ENCODE results near the gene TCHHL1.
A peak's percentile ranks its signal among the peaks of the same experiment; 100 is the strongest.

Gene TCHHL1

DNA sequence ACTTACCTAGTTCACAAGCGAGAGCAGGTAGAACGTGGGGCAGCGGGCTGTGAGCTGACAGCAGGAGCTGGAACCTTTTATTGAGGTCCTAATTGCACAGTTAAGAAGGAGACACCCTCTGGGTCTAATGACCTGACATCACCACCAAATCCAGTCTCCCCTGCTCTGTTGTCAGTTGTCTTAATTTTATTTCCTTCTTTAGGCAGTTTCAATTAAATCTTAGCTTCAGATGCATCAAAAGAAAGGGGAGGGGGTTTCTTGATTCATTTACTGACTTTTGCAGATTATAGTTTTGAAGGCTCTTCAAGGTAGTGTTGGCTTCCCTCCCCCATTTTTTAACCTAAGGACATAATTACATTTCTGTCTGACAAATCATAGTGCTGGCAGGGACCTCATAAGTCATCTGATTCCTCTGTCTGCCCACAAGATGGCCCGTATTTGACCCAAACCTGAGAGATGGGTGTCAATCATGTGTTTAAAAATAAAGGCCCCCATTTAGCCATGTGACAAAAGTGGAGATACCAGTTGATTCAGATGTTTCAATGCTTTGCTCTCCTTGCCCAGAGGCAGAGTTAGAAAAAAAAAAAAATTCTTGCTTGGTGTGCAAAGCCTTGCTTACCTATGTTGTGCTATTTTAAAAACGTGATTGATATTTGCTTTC is at the start of gene TCHHL1:
Gene TCHHL1, minus strand, starts transcription at position 51 of the 661 bp plus-strand sequence. CDS start 921 bp downstream, outside the sequence.
- DNase-seq (ENCODE audit: low read depth), result peak; percentile 14
- H3K4me3 ChIP-seq (ENCODE audit: low read length), result no peak within 1 kb of the TSS
- TF ChIP-seq, protein P1, sequence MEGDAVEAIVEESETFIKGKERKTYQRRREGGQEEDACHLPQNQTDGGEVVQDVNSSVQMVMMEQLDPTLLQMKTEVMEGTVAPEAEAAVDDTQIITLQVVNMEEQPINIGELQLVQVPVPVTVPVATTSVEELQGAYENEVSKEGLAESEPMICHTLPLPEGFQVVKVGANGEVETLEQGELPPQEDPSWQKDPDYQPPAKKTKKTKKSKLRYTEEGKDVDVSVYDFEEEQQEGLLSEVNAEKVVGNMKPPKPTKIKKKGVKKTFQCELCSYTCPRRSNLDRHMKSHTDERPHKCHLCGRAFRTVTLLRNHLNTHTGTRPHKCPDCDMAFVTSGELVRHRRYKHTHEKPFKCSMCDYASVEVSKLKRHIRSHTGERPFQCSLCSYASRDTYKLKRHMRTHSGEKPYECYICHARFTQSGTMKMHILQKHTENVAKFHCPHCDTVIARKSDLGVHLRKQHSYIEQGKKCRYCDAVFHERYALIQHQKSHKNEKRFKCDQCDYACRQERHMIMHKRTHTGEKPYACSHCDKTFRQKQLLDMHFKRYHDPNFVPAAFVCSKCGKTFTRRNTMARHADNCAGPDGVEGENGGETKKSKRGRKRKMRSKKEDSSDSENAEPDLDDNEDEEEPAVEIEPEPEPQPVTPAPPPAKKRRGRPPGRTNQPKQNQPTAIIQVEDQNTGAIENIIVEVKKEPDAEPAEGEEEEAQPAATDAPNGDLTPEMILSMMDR (IDR thresholded peaks at IDR 0.05; ENCODE audit: insufficient read depth, low read depth, low read length, missing control alignments), result no peak

DNA sequence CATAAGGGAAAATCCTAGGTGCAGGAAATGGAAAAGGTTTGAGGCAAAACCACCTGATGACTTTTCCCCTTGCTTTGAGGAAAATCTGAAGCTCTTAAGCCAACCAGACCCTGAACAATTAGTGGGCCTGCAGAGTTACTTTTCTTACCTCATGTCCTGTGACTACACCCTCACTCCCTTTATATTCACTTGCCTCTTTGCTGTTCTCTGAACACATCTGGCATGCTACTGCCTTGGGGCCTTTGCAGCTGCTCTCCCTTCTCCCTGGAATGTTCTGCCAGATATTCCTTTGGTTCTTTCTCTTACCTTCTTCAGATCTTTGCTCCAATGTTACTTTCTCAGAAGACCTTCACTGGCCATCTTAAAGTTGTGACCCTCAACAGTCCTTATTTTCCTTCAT is 48.4 kb upstream of the TCHHL1 start:
- TF ChIP-seq, protein P1 (IDR thresholded peaks at IDR 0.05; ENCODE audit: insufficient read depth, low read depth, low read length, missing control alignments), result no peak
- H3K4me3 ChIP-seq (ENCODE audit: low read length), result no peak overlapping the region

DNA sequence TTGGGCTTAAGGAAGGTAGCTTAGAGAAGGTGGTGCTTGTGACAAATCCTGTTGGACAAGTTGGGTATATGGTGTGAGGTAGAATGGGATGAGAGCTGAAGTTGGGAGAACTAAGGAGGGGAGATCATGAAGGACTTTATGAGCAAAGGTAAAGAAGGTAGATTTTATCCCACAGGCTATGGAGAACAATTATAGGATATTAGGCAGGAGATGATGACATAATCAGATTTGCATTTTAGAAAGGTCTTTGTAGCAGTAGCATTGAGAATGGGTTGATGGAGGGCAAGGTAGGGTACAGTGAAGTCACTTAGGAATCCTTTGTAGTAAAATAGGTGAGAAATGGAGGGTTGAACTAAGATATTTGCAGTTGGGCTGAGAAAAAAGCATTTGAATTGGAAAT is 41.3 kb upstream of the TCHHL1 start:
- no peak overlapping the region for H3K4me3 ChIP-seq (ENCODE audit: low read length)
- DNase-seq (ENCODE audit: low read depth), result no peak
- TF ChIP-seq, protein P1 (IDR thresholded peaks at IDR 0.05; ENCODE audit: insufficient read depth, low read depth, low read length, missing control alignments), result no peak

More for the DNA sequence above, 48.4 kb upstream of the TCHHL1 start:
- DNase-seq (ENCODE audit: low read depth), result no peak

DNA sequence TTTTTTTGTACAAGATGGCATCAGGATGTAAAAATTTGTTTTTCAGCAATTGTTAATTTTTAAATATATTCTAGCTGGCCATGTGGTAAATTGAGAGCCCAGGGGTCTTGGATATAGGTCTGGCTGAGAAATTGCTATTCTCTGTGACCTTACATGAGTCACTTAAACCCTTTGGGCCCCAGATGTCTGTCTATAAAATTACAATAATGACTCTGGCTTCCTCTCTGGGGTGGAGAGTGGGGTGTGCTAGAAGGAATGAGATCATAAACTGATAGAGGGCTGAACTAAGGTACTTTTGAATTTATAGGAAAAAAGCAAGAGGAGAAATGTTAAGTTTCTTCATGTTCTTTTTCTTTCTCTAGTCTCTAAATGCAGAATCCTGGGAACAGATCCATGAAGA is 38.8 kb upstream of the TCHHL1 start:
- TF ChIP-seq, protein P1 (IDR thresholded peaks at IDR 0.05; ENCODE audit: insufficient read depth, low read depth, low read length, missing control alignments), result no peak
- no peak for DNase-seq (ENCODE audit: low read depth)
- H3K4me3 ChIP-seq (ENCODE audit: low read length), result no peak overlapping the region

DNA sequence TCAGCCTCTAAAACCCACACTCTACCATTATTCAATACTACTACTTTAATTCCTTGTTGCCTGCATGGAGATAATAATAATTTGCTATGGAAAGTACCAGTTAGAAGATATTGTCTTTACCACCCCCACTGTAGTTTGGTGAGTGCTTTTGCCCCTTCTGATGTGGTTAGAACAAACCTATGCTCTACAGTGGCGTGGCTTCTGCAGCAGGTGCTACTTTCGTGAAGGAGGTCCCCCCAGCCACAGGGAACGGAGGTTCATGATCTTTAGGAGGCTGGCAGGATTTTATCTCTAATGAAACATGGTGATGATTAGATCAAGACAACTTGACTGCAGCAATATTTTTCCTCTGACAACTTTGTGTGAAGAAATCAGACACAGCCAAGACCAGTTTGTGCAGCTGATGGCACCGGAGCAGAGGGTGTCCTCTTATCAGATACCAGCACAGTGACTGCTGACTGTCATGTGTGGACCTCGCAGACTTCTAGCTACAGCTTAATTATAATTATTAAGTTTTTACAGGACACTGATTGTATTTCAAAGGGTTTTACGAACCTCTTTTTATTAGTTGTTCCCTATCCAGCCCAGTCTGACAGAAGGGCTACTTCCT is 37.1 kb upstream of the TCHHL1 start:
- no peak overlapping the region for H3K4me3 ChIP-seq (ENCODE audit: low read length)
- TF ChIP-seq, protein P1 (IDR thresholded peaks at IDR 0.05; ENCODE audit: insufficient read depth, low read depth, low read length, missing control alignments), result no peak
- no peak for DNase-seq (ENCODE audit: low read depth)

DNA sequence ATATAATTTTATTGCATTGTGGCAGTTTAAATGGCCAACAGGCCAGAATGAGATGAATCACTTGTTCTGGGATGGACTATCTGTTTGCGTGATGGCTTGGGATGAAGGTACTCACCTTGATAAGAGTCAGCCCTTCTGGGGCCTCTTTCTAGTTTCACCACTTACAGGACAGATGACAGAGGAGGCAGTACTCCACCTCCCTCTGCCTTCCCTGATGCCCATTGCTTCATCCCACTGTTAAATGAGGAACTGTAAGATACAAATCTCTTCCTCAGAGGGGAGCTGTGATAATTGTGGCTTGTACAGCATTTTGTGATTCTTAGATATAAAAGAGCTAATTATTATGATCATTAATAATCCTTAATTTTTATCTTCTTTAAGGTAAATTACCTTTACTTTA is 30.1 kb upstream of the TCHHL1 start:
- no peak overlapping the region for H3K4me3 ChIP-seq (ENCODE audit: low read length)
- TF ChIP-seq, protein P1 (IDR thresholded peaks at IDR 0.05; ENCODE audit: insufficient read depth, low read depth, low read length, missing control alignments), result no peak
- no peak for DNase-seq (ENCODE audit: low read depth)

DNA sequence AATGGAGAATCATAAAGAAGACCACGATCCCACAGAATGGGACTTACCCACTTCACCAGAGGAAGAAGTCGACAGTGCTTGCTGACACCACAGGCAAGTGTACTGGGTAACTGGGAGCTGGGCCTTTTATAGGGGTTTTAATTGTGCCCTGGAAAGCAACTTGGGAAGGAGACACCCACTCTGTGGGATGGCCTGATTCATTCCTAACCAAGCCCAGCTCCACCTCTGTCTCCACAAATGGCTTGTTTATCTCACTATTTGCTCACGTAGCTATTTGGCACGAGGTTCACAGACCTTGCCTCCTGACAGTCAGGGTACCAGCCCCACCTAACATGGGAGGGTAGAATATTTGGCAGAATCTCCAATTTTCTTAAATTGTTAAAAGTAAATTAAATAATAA is 26.5 kb upstream of the TCHHL1 start, which contains the start of gene TCHH:
Gene TCHH, minus strand, starts transcription at position 101 of the 400 bp plus-strand sequence. CDS start 1,364 bp downstream, outside the sequence.
- no peak within 1 kb of the TSS for H3K4me3 ChIP-seq (ENCODE audit: low read length)
- no peak for DNase-seq (ENCODE audit: low read depth)
- TF ChIP-seq, protein P1 (IDR thresholded peaks at IDR 0.05; ENCODE audit: insufficient read depth, low read depth, low read length, missing control alignments), result no peak
